A204.1 (cell line): ENCODE results near the gene RPS10.

Source experiments
- FAIRE-seq: peaks from 2 replicates; lab custom pipeline; 2012; peaks lifted over from hg19 to GRCh38; lab: Jason Lieb, UNC

Gene RPS10

DNA sequence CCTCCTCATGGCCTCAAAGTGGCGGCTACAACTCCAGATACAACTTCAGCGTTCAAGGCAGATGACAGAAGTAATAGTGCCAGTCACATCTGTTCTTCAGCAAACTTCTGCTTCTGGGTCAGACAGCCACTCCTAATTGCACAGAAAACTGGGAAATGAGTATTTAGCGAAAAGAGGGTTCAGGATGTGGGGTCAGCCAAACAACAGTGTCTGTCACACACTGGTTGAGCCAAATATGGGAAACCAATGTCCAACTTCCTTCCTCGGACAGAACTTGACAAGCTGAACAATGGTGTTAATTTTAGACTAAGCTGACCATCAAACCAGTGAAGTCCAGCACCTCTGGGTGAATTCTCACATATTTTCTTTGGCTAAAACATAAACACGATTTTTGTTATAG, 55.5 kb downstream of the RPS10 start:
- no peak for FAIRE-seq

DNA sequence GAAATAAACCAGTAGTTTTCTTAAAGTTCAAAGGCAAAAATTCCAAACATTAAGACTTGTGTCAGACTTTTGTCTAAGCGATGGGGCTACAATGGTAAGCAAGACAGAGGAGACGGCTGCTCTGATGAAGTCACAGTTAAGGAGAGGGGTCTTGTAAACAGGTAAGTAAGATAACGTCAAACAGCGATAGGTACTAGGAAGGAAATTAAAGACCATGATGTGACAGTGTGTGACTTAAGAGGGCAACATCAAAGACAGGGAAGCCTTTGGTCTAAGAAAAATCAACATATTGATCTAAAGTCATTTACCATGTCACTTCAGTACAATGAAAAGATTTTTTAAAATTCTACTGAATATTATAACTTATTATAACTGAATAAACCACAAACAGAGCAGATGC, 56.5 kb downstream of the RPS10 start:
- no peak for FAIRE-seq
